ENCODE measurements around the gene SPTBN4.
"Not testable (repeated sequence)": the region's sequence is repeated elsewhere in the genome, so short reads cannot be mapped to it uniquely, and the experiment has no call there.

SPTBN4 gene

GRCh38 chr19:40585982-40586422, 119.2 kb downstream of the SPTBN4 start:
- no peak for DNase-seq (ENCODE audit: low spot score)

GRCh38 chr19:40586611-40587010, 119.8 kb downstream of the SPTBN4 start:
- no peak for DNase-seq (ENCODE audit: low spot score)

GRCh38 chr19:40588110-40588854, 121.5 kb downstream of the SPTBN4 start:
- no peak for DNase-seq (ENCODE audit: low spot score)

GRCh38 chr19:40588926-40589569, 122.2 kb downstream of the SPTBN4 start:
- no peak for DNase-seq (ENCODE audit: low spot score)

GRCh38 chr19:40589591-40590429, 123.0 kb downstream of the SPTBN4 start:
- DNase-seq (ENCODE audit: low spot score): no peak

GRCh38 chr19:40590464-40591265, 123.9 kb downstream of the SPTBN4 start:
- no peak for DNase-seq (ENCODE audit: low spot score)

- DNase-seq (ENCODE audit: low spot score): not testable (repeated sequence)
These were observed 124.9 kb downstream of the SPTBN4 start for GRCh38 chr19:40591724-40592123.

GRCh38 chr19:40592170-40592569, 125.4 kb downstream of the SPTBN4 start:
- peak; percentile 74 for DNase-seq (ENCODE audit: low spot score)

- peak; percentile 47 for DNase-seq (ENCODE audit: low spot score)
These were observed 127.5 kb downstream of the SPTBN4 start for GRCh38 chr19:40594255-40594654.

GRCh38 chr19:40594657-40595091, 127.9 kb downstream of the SPTBN4 start:
- peak; percentile 49 for DNase-seq (ENCODE audit: low spot score)

- DNase-seq (ENCODE audit: low spot score): no peak
These were observed 130.0 kb downstream of the SPTBN4 start for GRCh38 chr19:40596608-40597328.

GRCh38 chr19:40597329-40597838, 130.6 kb downstream of the SPTBN4 start:
- no peak for DNase-seq (ENCODE audit: low spot score)

GRCh38 chr19:40598121-40598917, 131.5 kb downstream of the SPTBN4 start:
- DNase-seq (ENCODE audit: low spot score): peak; percentile 91

- no peak for DNase-seq (ENCODE audit: low spot score)
These were observed 132.1 kb downstream of the SPTBN4 start for GRCh38 chr19:40598918-40599307.

GRCh38 chr19:40599331-40599901, 132.6 kb downstream of the SPTBN4 start:
- no peak for DNase-seq (ENCODE audit: low spot score)

GRCh38 chr19:40599902-40600569, 133.2 kb downstream of the SPTBN4 start:
- DNase-seq (ENCODE audit: low spot score): no peak

GRCh38 chr19:40600570-40601133, 133.9 kb downstream of the SPTBN4 start:
- no peak for DNase-seq (ENCODE audit: low spot score)

Measured in SK-N-DZ (cell line).